ES-I3 (cell line): ENCODE data around the gene NBPF20.
"Not testable (repeated sequence)": the region's sequence is repeated elsewhere in the genome, so short reads cannot be mapped to it uniquely, and the experiment has no call there.

Source experiments
- H3K36me3 ChIP-seq: 2 replicates; pipeline ENCODE4 v1.6.1; 2013; ENCODE audit warnings: mild to moderate bottlenecking, low read length, control low read depth, moderate library complexity; ENCODE audit not compliant: insufficient read depth
- H3K4me1 ChIP-seq: 2 replicates; pipeline ENCODE4 v1.6.1; 2013; ENCODE audit warnings: mild to moderate bottlenecking, control low read depth, low read length; ENCODE audit not compliant: insufficient read depth
- H3K9ac ChIP-seq: 2 replicates; pipeline ENCODE4 v1.6.1; 2013; ENCODE audit warnings: low read depth, mild to moderate bottlenecking, low read length, moderate library complexity
- H3K9me3 ChIP-seq: 2 replicates; pipeline ENCODE4 v1.6.1; 2013; ENCODE audit warnings: mild to moderate bottlenecking, low read length, moderate library complexity; ENCODE audit not compliant: control insufficient read depth, insufficient read depth

Gene NBPF20

DNA sequence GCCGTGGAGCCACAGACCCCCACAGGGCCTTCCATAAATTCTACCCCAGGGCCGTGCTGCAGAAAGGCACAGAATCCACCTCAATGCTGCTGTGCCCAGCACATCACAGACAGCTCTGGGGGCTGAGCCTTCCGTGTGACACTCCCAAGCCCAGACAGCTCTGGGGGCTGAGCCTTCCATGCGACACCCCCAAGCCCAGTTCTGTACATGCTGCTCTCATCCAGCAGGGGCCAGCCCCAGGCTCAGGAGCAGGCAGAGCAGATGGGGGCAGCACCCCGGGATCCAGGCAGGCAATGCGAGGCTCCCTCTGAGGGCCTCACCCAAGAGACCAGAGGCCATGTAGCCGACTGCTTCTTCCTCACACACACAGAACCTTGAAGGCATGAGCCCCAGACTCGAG is 27.1 kb upstream of the NBPF20 start:
- not testable (repeated sequence) for H3K4me1 ChIP-seq, H3K36me3 ChIP-seq, H3K9me3 ChIP-seq, H3K9ac ChIP-seq

DNA sequence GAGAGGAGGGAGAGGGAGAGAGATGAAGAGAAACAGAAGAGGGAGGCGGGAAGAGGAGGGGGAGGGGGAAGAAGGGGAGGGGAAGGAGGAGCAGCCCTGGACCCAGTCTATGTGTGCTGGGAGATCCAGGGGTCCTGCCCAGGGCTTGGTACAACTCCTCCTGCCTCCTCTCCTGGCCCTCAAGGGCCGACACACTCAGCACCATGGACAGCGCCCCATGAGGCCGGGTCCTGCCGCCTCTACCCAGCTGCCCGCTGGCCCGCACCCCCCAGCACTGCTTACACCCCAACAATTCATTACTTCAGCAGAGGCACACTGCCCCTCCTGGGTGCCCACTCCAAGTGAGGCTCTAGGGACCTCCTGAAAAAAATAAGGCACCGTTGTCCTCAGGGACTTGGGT is 26.5 kb upstream of the NBPF20 start:
- not testable (repeated sequence) for H3K9me3 ChIP-seq, H3K4me1 ChIP-seq, H3K9ac ChIP-seq, H3K36me3 ChIP-seq

DNA sequence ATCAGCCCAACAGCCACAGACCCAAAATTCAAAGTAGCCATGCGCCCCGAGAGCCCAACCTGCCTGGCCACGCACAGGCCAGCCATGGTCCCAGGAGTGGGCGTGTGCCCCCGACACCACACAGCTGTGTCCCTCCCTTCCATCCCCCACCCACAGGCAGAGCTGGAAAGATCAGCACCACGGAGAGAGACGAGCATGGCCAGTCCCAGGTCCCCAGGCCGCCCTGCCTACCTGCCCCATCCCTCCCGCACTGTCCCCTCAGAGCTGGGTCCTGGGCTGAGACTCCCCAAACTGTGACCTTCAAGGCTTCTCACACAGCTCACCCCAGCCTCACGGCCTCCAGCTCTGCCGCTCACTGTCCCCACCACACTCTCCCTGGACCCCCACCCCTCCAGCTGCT is 19.8 kb upstream of the NBPF20 start:
- not testable (repeated sequence) for H3K36me3 ChIP-seq, H3K4me1 ChIP-seq, H3K9ac ChIP-seq, H3K9me3 ChIP-seq

DNA sequence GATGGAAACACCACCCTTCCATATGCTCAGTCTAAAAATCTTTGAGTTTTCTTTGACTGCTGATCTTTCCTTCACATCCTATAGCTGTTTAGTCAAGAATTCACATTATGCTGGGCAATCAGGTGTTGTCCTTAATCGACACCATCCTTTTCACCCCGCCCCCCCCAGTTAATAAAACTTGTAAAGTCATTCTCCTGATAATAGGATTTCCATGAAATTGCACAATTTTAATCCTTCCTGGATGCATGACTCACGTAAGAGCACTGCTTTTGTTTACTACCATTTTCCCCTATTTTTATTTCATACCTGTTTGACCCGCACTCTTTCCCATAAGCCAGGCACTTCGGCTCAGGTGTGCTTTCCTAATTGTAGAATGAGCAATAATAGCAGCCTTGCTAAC is 16.9 kb upstream of the NBPF20 start:
- H3K9ac ChIP-seq, H3K9me3 ChIP-seq, H3K4me1 ChIP-seq, H3K36me3 ChIP-seq: not testable (repeated sequence)

DNA sequence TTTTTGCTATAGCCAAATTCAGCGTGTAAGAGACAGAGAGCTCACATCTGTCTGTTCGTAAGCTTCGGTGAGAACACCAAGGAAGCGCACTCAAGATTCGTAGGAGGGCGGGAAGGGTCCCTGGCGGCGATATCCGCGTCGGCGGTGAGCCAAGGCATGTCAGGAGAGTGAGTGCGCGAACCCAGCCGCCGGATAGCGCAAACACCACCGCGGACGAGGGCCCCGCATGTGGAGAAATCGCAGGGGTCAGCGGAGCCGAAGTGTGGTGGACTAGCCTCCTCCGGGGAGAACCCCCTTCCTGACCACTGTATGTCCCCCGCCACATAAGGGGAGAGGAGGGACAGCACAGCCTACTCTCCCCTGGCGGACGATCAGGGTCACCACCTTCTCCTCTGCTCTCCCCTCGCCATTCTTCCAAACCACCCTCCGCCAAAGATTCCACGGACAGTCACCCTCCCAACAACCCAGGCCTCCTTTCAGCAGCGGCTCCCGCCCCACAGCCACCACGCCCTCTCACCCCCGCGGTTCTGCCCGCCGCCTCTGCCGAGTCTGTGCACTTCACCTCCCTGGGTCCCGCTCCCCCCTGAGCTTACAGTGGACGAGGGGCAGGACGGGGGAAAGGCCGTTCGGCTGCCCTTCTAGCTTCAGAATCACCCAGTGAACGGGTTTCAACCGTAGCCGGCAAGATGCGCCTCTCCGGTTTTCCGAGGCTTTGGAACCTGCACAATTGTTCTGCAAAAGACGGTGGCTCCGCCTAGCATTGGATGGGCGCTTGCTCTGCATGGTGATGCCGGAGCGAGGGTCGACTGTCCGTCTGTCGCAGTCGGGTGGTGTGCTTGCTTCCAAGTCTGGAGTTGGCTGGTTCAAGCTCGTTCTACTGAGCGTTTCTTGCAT is 6.2 kb upstream of the NBPF20 start:
- H3K9ac ChIP-seq, result peak overlapping the region; percentile 38; the same call in 1 of the 2 replicates
- H3K36me3 ChIP-seq, H3K4me1 ChIP-seq, H3K9me3 ChIP-seq: not testable (repeated sequence)

DNA sequence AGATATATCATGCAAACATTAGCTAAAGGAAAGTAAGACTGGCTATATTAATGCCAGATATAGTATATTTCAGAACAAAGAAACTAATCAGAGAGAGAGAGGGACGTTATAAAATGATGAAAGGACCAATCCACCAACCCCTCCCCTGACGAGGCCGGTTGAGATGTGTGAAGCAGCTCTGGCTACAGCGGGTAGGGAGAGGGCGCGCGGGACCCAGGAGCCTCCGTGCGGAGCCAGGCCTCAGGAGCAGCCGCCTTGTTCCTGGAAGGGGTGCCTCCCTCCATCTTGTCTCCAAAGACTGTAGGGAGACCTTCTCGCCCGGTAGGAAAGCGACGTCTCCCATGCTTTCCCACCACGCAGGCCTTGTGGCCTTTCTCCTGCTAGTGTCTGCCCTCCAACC is 5.4 kb upstream of the NBPF20 start:
- not testable (repeated sequence) for H3K4me1 ChIP-seq, H3K9ac ChIP-seq, H3K9me3 ChIP-seq, H3K36me3 ChIP-seq

DNA sequence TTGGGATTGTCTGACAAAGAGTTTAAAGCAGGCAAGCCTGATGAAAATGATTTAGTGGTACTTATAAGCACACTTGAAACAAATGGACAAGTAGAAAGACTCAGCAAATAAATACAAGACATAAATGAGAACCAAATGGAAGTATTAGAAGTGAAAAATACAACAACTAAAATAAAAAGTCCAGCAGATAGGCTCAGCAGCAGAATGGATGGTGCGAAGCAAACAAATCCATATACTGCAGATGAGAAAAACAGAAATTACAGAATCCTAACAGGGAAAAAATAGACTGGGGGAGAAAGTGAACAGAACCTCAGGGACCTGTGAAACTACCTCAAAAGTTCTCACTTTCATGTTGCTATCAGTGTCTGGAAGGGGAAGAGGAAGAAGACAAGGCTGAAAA is 3.9 kb upstream of the NBPF20 start:
- not testable (repeated sequence) for H3K9ac ChIP-seq, H3K36me3 ChIP-seq, H3K9me3 ChIP-seq, H3K4me1 ChIP-seq

DNA sequence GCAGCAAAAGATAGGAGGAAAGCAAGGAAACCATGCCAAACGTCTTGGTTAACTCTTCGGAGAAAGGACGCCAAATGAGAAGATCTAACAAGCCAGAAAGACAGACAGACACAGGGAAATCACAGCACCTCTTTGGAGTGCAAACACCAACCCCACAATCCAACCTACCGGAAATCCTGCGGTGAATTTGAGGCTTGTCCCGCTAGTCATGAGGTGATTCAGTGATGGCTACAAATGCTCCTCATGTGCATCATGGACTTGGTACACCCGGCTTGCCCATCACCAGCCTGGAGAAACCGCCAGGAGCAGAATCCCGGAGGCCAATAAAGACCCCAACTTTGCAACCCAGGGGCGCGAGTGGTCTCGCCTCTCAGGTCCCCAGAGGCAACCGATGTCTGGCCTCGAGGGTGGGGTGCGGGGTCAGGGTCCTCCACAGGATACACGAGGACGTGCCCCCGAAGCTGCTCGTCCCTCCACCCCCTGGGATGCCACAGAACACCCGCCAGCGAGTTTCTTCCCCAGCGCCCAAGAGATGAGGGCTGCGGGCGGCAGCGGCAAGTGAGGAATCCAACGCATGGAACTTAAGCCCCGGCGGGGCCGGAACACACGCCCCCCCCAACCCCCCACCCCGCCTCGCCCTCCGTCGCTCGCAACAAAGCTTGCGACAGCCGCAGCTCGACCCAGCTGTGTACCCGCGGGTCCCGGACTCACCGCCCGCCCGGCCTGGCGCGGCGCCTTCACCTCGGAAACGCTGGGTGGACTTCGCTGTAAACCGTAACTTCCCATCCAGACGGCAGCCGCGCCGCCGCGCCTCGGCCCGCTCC is 579 bp downstream of the NBPF20 start:
- peak overlapping the region; percentile 63; the same call in 1 of the 2 replicates for H3K9ac ChIP-seq
- H3K36me3 ChIP-seq, H3K9me3 ChIP-seq, H3K4me1 ChIP-seq: not testable (repeated sequence)

DNA sequence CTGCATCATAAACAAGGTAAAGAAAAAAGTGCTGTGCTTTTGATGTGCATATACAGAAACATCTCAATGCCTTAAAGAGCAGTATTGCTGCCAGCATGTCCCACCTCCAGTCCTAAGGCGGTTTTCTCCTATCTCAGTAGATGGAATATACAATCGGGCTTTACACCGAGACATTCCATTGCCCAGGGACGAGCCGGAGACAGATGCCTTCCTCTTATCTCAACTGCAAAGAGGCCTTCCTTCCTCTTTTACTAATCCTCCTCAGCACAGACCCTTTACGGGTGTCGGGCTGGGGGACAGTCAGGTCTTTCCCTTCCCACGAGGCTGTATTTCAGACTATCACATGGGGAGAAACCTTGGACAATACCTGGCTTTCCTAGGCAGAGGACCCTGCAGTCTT is 10.3 kb downstream of the NBPF20 start:
- H3K9me3 ChIP-seq, H3K9ac ChIP-seq, H3K4me1 ChIP-seq, H3K36me3 ChIP-seq: not testable (repeated sequence)

DNA sequence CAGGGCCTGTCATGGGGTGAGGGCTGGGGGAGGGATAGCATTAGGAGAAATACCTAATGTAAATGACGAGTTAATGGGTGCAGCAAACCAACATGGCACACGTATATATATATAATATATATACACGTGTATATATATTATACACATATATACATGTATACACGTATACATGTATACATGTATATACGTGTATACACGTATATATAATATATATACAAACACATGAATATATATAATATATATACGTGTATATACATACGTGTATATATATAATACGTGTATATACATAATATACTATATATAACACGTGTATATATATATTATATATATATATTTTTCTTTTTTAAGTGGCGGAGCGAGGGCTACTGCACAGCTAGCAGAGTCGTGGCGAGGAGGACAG is 18.1 kb downstream of the NBPF20 start:
- H3K9me3 ChIP-seq, H3K36me3 ChIP-seq, H3K4me1 ChIP-seq, H3K9ac ChIP-seq: not testable (repeated sequence)

DNA sequence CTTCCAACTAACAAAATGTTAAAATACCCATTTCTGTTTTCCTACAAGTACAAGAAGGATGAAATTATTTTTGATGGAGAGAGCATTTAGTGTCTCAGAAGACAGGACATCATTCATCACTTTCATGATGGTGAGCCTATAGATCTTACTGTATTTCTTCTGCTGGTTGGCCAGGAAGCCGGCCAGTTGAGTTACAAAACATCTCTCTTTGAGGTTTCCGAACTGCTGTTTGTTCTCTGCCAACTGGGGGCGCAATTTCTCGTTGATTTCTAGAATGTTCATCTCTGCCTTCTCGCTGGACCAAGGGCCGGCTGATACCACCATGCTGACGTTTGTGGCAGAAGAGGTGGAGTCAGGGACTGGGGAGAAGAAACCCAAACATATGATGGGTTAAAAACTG is 20.5 kb downstream of the NBPF20 start:
- H3K9ac ChIP-seq, H3K4me1 ChIP-seq, H3K9me3 ChIP-seq, H3K36me3 ChIP-seq: not testable (repeated sequence)

DNA sequence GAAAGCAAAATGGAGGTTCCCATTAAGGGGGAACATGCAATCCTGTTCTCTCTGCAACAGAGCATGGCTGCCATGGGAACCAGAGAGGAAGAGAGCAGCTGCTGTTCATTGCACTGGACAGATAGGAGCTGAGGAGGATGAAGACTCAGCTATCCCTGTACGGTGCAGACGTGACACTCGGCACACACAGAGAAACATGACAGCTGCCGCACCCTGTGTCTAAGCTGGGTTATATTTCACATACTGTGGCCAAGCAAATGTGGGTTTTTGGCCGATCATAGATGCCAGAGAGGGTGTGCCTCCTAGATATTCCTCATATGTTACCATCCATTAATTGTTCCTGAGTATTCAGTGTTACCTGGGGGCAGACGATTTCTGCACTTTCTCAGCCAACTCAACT is 24.7 kb downstream of the NBPF20 start:
- H3K9me3 ChIP-seq, result not testable (repeated sequence)

More for the DNA sequence above, 24.7 kb downstream of the NBPF20 start:
- H3K36me3 ChIP-seq, H3K4me1 ChIP-seq, H3K9ac ChIP-seq: not testable (repeated sequence)
